HG02759 (cell line): Measurements from ENCODE around the gene SERPINB5.

ENCODE experiments used
- ATAC-seq: cut with Tn5 transposase; IDR thresholded peaks from one replicate; pipeline ENCODE4 v1.9.1; 2021; ENCODE audit warnings: mild to moderate bottlenecking, moderate library complexity; ENCODE audit not compliant: unreplicated experiment

Gene SERPINB5

GRCh38 chr18:63467699-63468098 lies 9.1 kb upstream of the SERPINB5 start:
- no peak for ATAC-seq

GRCh38 chr18:63468575-63468974 lies 8.2 kb upstream of the SERPINB5 start:
- no peak for ATAC-seq

- no peak for ATAC-seq
Observed at GRCh38 chr18:63470751-63471150, 6.0 kb upstream of the SERPINB5 start.

GRCh38 chr18:63472380-63472779 lies 4.4 kb upstream of the SERPINB5 start:
- ATAC-seq, result no peak

GRCh38 chr18:63477200-63477599 lies 442 bp downstream of the SERPINB5 start:
- ATAC-seq, result no peak

GRCh38 chr18:63477968-63478367 lies 1.2 kb downstream of the SERPINB5 start:
- ATAC-seq, result no peak

GRCh38 chr18:63479826-63480225 lies 3.1 kb downstream of the SERPINB5 start:
- no peak for ATAC-seq

- no peak for ATAC-seq
Observed at GRCh38 chr18:63480476-63480875, 3.7 kb downstream of the SERPINB5 start.

- ATAC-seq, result no peak
Observed at GRCh38 chr18:63480915-63481314, 4.2 kb downstream of the SERPINB5 start.

GRCh38 chr18:63487676-63488075 lies 10.9 kb downstream of the SERPINB5 start:
- no peak for ATAC-seq

- no peak for ATAC-seq
Observed at GRCh38 chr18:63488160-63488559, 11.4 kb downstream of the SERPINB5 start.

GRCh38 chr18:63492851-63493250 lies 16.1 kb downstream of the SERPINB5 start:
- ATAC-seq, result no peak

GRCh38 chr18:63495675-63496074 lies 18.9 kb downstream of the SERPINB5 start:
- ATAC-seq, result no peak

GRCh38 chr18:63505566-63506335 lies 29.0 kb downstream of the SERPINB5 start:
- ATAC-seq, result peak; percentile 54

- ATAC-seq, result no peak
Observed at GRCh38 chr18:63506336-63506646, 29.5 kb downstream of the SERPINB5 start.

GRCh38 chr18:63508596-63508995 lies 31.8 kb downstream of the SERPINB5 start:
- ATAC-seq, result no peak

- ATAC-seq, result no peak
Observed at GRCh38 chr18:63511285-63511684, 34.5 kb downstream of the SERPINB5 start.

- ATAC-seq, result no peak
Observed at GRCh38 chr18:63514326-63514725, 37.6 kb downstream of the SERPINB5 start.

- no peak for ATAC-seq
Observed at GRCh38 chr18:63514888-63515678, 38.3 kb downstream of the SERPINB5 start.

- no peak for ATAC-seq
Observed at GRCh38 chr18:63515801-63516200, 39.0 kb downstream of the SERPINB5 start.

GRCh38 chr18:63518178-63519012 lies 41.6 kb downstream of the SERPINB5 start:
- peak; percentile 98 for ATAC-seq
